Natural killer cell (primary cell): ENCODE results near the gene SPTSSB. TPM values are rescaled to one million over a fixed set of nuclear protein-coding genes. Genes with fewer than 3 reads are reported as not detected.
A peak's percentile ranks its signal among the peaks of the same experiment; 100 is the strongest.

ENCODE experiments used
- ATAC-seq, 3 donors: fragments of 150-1000 bp in 2 of 3; fragments of 200-7000 bp in 1 of 3; cut with Tn5 transposase; 1 replicate in 1 of 3; 2 replicates in 2 of 3; pipeline ENCODE4 v1.10.0; 2021; ENCODE audit warnings: mild to moderate bottlenecking in 2 of 3, moderate library complexity in 2 of 3
- DNase-seq, 2 donors: peaks; one replicate each; pipeline versions ENCODE4 v3.0.0 to v3.0.0-alpha.2; 2013 to 2021; ENCODE audit warnings: mixed read lengths in 1 of 2
- H3K27ac ChIP-seq: one replicate; pipeline ENCODE4 v1.5.1; 2013; ENCODE audit warnings: mild to moderate bottlenecking, low read length
- H3K27me3 ChIP-seq: one replicate; pipeline ENCODE4 v1.6.1; 2013; ENCODE audit warnings: low read length; ENCODE audit not compliant: control insufficient read depth, insufficient read depth
- H3K36me3 ChIP-seq: one replicate; pipeline ENCODE4 v1.6.1; 2013; ENCODE audit warnings: low read length; ENCODE audit not compliant: control insufficient read depth, insufficient read depth
- H3K4me1 ChIP-seq: one replicate; pipeline ENCODE4 v1.6.1; 2013; ENCODE audit warnings: low read length; ENCODE audit not compliant: control insufficient read depth, insufficient read depth
- H3K4me3 ChIP-seq: one replicate; pipeline ENCODE4 v1.5.1; 2013; ENCODE audit warnings: low read length
- H3K9me3 ChIP-seq: one replicate; pipeline ENCODE4 v1.6.1; 2013; ENCODE audit warnings: low read length; ENCODE audit not compliant: control insufficient read depth, insufficient read depth
- H3K27ac Mint-ChIP-seq, 2 donors: one replicate each; pipeline ENCODE4 v1.8.0; 2022; ENCODE audit warnings: mild to moderate bottlenecking in 2 of 2, mixed read lengths in 2 of 2, moderate library complexity in 1 of 2
- H3K27me3 Mint-ChIP-seq, 2 donors: one replicate each; pipeline ENCODE4 v1.8.0; 2022; ENCODE audit warnings: low read depth in 2 of 2, mixed read lengths in 2 of 2
- H3K36me3 Mint-ChIP-seq: one replicate; pipeline ENCODE4 v1.8.0; 2022; ENCODE audit warnings: mixed read lengths
- H3K4me1 Mint-ChIP-seq, 2 donors: one replicate each; pipeline ENCODE4 v1.8.0; 2022; ENCODE audit warnings: mixed read lengths in 2 of 2
- H3K4me3 Mint-ChIP-seq: one replicate; pipeline ENCODE4 v1.8.0; 2022; ENCODE audit warnings: mild to moderate bottlenecking, moderate library complexity, mixed read lengths
- H3K9me3 Mint-ChIP-seq, 2 donors: one replicate each; pipeline ENCODE4 v1.8.0; 2022; ENCODE audit warnings: mixed read lengths in 2 of 2
- WGBS: methylation state at CpG from one replicate; pipeline ENCODE4 v1.1.7; 2013; ENCODE audit warnings: missing lambda C conversion rate; ENCODE audit not compliant: insufficient coverage; 5-methylcytosine and 5-hydroxymethylcytosine counted together
- intact Hi-C: fragments of 100-400 bp; cut with micrococcal nuclease; formaldehyde crosslinking; loops from one replicate; pipeline ENCODE4 v1.14.2; 2022
- total RNA-seq, 4 donors: library from RNA; stranded (reverse); fragments of 120-200 nt in 1 of 4; gene quantifications; one replicate each; pipeline versions ENCODE4 v1.2.3 to v1.2.4, GENCODE V29; 2013 to 2022
- TF ChIP-seq, protein P1 (sequence below): fragments of 200-600 bp; IDR thresholded peaks from one replicate; pipeline ENCODE4 v1.8.0; 2022; ENCODE audit warnings: antibody characterized with exemption

The SPTSSB gene
- total RNA-seq, 3 donors from 2014 or later (not counting 1 experiment from before 2014, with no cell fraction given): 7.3 to 14.1 (median 11.1) TPM

DNA sequence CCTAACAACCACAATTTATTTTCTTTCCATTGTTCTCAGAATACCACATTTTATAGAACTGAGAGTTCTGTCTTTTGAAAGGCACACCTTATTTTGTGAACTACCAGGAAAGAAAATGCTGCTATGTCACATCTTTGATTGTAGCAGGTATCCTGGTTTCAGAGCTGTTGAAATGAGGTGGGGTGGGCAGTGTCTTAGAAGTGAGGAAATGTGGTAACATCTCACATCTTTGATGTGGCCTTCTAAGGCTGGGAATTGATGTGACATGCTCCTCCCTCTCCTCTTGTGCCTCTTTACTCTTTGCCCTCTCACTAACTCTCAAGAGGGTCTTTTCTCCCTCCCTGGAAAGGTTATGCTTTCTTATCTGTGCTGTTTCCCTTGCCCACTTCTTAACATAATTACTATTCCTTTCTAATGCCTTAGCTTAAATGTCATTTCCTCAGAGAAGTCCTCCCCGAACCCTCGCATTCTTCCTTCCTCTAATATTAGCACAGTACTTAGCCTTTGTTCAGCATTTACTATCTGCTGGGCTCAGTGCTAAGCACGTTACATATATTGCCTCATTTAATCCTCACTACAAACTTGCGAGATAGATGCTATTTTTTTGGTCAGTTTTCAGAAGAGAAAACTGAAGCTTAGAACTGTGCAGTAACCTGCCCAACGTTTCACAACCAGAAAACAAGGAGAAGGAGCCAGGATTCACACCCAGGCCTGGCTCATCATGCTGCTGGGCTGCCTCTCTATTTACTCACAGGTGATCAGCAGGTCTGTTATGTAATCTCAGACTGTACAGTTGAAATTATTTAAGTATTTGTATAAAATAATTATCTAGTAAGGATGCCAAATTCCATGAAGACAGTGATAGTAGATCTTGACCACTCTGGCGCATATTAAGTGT is 24.0 kb upstream of the SPTSSB start:
- Mint-ChIP-seq H3K4me1 (peaks cover 28 to 30% of the 10 kb centered on the region in 2 donors), H3K9me3 (no peaks in the 10 kb centered on the region), H3K27me3 (peaks cover 56 to 84% of the 10 kb centered on the region in 2 donors), H3K4me3 (peak overlapping the region; percentile 54), H3K36me3 (peaks cover 18% of the 10 kb centered on the region), H3K27ac (no peak overlapping the region)
- Histone ChIP-seq H3K27me3 (peaks cover 12% of the 10 kb centered on the region), H3K4me3 (no peak overlapping the region), H3K4me1 (peaks cover 23% of the 10 kb centered on the region), H3K36me3 (no peaks in the 10 kb centered on the region), H3K9me3 (no peaks in the 10 kb centered on the region), H3K27ac (no peak overlapping the region)
- intact Hi-C loops: loop anchor here (2.0 kb wide), 1 partner anchor 85 kb away; no protein-coding TSS in a partner anchor
- TF ChIP-seq, protein P1, sequence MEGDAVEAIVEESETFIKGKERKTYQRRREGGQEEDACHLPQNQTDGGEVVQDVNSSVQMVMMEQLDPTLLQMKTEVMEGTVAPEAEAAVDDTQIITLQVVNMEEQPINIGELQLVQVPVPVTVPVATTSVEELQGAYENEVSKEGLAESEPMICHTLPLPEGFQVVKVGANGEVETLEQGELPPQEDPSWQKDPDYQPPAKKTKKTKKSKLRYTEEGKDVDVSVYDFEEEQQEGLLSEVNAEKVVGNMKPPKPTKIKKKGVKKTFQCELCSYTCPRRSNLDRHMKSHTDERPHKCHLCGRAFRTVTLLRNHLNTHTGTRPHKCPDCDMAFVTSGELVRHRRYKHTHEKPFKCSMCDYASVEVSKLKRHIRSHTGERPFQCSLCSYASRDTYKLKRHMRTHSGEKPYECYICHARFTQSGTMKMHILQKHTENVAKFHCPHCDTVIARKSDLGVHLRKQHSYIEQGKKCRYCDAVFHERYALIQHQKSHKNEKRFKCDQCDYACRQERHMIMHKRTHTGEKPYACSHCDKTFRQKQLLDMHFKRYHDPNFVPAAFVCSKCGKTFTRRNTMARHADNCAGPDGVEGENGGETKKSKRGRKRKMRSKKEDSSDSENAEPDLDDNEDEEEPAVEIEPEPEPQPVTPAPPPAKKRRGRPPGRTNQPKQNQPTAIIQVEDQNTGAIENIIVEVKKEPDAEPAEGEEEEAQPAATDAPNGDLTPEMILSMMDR: no peak
- DNase-seq (peak in 1 of 2 donors; percentile 75), ATAC-seq (peak; percentile 49 to 87 (median 68))
- 52% methylated on average over 5 of the region's 6 CpGs for WGBS

DNA sequence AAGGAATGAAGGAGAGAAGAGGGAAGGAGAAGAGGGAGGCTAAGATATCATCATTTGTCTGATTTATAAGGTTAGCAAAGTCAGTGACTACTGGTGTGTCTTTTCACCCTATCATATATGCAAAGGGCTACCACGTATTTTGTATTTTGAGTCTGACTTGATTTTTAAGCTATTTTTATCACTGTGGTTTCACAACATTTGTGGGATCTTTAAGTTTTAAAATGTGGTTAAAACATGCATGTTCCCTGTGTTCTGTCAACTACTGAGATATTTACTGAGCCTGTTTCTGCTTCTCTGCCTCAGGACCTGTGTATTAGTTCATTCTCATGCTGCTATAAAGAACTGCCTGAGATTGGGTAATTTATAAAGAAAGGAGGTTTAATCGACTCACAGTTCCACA is 22.5 kb upstream of the SPTSSB start:
- Histone ChIP-seq H3K4me1 (peaks cover 23% of the 10 kb centered on the region), H3K4me3 (no peak overlapping the region), H3K36me3 (no peaks in the 10 kb centered on the region), H3K27me3 (peaks cover 14% of the 10 kb centered on the region), H3K9me3 (no peaks in the 10 kb centered on the region), H3K27ac (peak overlapping the region; percentile 57)
- TF ChIP-seq, protein P1: no peak
- Mint-ChIP-seq H3K4me3 (peak overlapping the region; percentile 33), H3K27me3 (peaks cover 54 to 81% of the 10 kb centered on the region in 2 donors), H3K27ac (peak overlapping the region in 1 of 2 donors; percentile 14), H3K36me3 (peaks cover 18% of the 10 kb centered on the region), H3K4me1 (peaks cover 28 to 30% of the 10 kb centered on the region in 2 donors), H3K9me3 (no peaks in the 10 kb centered on the region)
- no CpG with 5 or more reads among the region's 2 CpGs for WGBS
- DNase-seq: peak in 1 of 2 donors; percentile 11
- intact Hi-C loops: loop anchor here (2.0 kb wide), 1 partner anchor 83 kb away; no protein-coding TSS in a partner anchor
- ATAC-seq: peak in 2 of 3 donors; percentile 62 to 65

- H3K4me1 ChIP-seq: peaks cover 23% of the 10 kb centered on the region
- ATAC-seq: no peak
- H3K27ac ChIP-seq: no peak overlapping the region
- Mint-ChIP-seq H3K27ac (no peak overlapping the region), H3K9me3 (no peaks in the 10 kb centered on the region), H3K27me3 (peaks cover 49 to 76% of the 10 kb centered on the region in 2 donors), H3K36me3 (peaks cover 18% of the 10 kb centered on the region), H3K4me3 (peak overlapping the region; percentile 33), H3K4me1 (peaks cover 28 to 30% of the 10 kb centered on the region in 2 donors)
- DNase-seq: no peak
- H3K36me3 ChIP-seq: no peaks in the 10 kb centered on the region
- peaks cover 13% of the 10 kb centered on the region for H3K27me3 ChIP-seq
- intact Hi-C loops: no loop called here
- no peak overlapping the region for H3K4me3 ChIP-seq
- TF ChIP-seq, protein P1: no peak
- H3K9me3 ChIP-seq: no peaks in the 10 kb centered on the region
Measured at GRCh38 chr3:161393310-161393709, 22.0 kb upstream of the SPTSSB start.
